GM19023 (cell line): ENCODE measurements around the gene ABI3BP.

Source experiments
- ATAC-seq: cut with Tn5 transposase; IDR thresholded peaks from one replicate; pipeline ENCODE4 v1.9.1; 2021; ENCODE audit warnings: mild to moderate bottlenecking, moderate library complexity; ENCODE audit not compliant: unreplicated experiment

Gene ABI3BP

GRCh38 chr3:100702082-100702979 is 290.9 kb downstream of the ABI3BP start:
- no peak for ATAC-seq

- ATAC-seq, result no peak
These were observed 292.5 kb downstream of the ABI3BP start for GRCh38 chr3:100700708-100701107.
